ENCODE data around the gene GP9.
A peak's percentile ranks its signal among the peaks of the same experiment; 100 is the strongest.
"Not testable (repeated sequence)": the region's sequence is repeated elsewhere in the genome, so short reads cannot be mapped to it uniquely, and the experiment has no call there.

Gene GP9

DNA sequence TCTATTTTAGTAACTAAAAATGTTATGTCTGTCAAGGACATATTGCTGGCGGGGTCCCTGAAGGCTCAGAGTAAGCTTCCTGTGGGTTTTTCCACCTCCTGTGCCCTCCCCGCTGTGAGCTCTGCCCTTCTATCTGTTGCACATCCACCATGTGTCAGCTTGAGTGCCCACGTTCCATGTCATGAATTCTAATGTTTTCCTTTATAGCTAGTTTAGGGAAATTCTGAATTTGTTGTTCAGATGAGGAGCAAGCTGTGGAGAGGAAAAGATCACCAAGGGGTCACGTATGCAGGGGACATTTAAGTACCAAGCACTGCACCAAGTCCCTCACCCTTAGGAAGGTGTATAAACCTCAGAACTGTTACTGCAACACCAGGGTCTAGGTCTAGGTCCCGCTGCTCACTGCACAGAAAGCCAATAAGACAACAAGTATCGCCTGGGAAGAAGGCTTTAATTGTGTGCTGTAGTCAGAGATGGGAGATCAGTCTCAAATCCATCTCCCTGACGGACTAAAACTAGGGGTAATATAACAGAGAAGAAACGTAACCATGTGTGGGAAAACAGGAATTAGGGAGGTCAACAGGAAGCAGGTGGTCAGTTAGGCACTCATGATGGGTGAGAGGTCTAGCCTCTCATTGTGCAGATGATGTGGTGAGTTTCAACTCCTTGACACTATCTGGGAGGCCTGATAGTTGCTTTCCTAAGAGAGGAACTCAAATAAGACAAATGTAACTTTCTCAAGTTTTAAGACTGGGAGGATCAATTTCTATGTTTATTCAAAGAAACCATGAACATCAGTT lies 9.7 kb downstream of the GP9 start:
- DNase-seq (ENCODE audit: low read depth, low spot score) = no peak

DNA sequence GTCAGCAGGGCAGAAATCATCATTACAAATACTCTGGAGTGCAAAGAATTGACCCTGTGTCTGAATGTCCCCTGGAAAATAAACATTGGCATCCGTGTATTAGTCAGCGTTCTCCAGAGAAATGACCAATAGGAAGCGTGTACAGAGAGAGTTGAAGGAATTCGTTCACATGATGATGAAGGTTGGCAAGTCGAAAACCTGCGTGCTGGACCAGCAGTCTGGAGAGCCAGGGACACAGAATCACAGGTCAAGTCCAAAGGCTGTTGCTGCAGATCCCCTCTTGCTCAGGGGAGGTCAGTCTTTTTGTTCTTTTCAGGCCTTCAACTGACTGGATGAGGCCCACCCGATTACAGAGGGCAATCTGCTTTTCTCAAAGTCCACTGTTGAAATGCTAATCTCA lies 16.6 kb downstream of the GP9 start:
- DNase-seq (ENCODE audit: low read depth, low spot score) = no peak

DNA sequence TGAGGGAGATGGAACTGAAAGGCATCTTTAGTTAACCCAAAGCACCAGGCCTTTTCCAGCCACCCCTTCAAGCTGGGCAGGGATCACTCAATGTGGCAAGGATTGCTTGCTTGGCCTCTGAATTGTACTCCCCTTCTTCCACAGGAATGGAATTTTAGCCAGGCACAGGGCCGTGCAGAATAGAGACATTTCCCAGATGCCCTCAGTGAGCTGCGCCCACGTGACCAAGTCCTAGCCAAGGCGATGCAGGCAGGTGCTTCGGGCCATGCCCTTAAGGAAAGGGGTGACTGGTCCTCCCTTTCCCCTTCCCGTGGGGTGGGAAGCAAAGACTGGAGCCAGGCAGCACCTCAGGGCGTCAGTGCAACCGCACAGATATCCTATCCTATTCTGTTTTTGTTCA lies 17.9 kb downstream of the GP9 start:
- no peak for DNase-seq (ENCODE audit: low read depth, low spot score)

DNA sequence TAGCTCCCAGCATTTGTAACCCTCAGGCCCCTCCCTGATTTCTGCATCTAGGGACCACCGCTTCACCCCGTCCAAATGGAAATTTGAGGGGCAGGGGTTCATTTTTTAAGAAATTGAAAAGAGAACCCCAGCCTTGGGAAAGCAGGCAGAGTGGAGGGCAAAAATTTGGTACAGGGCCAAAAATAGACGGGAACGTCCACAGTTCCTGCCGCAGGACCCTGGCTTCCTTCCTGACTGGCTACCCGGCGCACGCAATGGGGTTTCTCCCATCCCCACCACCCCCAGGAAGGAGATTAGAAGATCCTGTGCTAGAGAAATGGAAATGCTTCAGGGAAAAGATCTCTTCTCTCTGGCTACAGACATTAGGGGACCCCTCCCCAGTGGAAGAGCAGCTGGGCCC lies 20.9 kb downstream of the GP9 start:
- DNase-seq (ENCODE audit: low read depth, low spot score) = no peak

DNA sequence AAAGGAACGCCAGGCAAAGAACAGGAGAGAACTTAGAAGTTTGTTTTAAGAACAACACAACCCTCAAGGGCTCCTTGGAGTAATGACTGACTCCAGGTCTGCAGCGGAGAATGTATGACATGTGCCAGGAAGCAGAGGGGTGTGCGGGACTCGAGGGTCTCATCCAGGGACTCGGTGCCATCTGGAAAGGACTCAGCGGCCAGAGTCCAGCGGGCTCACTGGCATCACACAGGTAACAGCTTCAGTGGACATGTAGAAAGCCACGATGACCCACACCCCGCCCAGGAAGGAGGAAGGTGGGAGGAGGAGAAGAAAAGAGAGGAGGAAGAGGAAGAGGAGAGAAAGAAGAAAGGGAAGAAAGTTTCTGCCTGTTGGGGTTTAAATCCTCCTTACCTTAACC lies 21.4 kb downstream of the GP9 start:
- no peak for DNase-seq (ENCODE audit: low read depth, low spot score)

DNA sequence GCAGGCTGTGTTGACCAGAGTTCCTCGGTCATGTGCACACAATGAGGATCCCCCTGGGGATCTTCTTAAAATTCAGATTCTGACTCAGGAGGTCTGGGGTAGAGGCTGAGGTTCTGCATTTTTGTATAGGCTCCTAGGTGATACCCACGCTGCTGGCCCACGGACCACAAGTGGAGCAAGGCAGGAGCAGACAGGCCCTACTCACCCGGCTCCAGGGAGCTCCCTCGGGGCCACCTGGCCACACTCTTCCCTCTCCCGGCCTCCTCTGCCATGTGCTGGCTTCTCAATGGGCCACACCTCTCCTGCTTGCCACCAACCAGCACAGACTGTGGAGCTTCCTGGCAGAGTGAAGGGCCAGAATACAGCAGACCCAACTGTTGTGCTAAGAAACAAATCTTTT lies 23.9 kb downstream of the GP9 start:
- DNase-seq (ENCODE audit: low read depth, low spot score) = no peak

DNA sequence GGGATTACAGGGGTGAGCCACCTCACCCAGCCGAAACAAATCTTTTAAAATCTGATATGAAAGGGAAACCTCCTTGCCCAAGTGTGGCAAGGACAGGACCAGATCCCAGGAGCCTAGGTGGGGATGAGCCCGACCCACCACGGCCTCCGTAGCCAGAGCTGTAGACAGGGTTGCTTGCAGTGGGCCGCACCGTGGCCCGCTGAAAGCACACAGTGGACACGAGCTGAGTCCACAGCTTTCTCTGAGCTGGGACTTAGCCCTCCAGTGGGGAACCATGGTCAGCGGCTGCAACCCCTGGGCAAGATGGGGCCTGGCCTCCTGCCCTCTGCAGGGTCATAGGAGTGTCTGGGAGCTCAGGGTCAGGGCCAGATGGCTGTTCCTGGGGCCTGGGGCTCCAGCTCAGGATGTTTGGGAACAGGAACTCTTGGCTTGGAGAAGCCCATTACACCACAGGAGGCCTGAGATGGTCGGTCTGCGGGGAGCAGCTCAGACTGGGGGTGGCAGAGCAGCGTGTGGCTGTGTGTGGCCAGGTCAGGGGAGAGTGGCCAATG lies 24.7 kb downstream of the GP9 start:
- DNase-seq (ENCODE audit: low read depth, low spot score) = no peak

DNA sequence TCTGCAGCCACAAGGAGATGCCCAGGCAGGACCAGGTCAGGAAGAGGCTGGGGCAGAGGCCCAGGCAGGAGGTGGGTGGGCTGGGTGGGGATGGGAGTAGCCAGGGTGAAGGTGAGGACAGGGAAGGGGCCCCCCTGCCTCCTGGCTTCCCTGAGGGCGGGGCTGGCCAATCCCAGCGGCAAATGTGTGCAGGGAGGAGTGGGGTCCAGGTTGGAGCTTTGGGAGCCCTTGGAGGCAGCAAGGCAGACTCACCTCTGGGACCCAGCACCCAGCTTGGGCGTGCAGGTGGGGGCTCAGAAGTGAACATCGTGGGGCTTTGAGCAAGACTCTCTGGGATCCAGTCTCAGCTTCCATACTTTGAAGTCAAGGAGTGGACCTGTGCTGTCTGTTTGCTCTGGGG lies 25.2 kb downstream of the GP9 start:
- no peak for DNase-seq (ENCODE audit: low read depth, low spot score)

DNA sequence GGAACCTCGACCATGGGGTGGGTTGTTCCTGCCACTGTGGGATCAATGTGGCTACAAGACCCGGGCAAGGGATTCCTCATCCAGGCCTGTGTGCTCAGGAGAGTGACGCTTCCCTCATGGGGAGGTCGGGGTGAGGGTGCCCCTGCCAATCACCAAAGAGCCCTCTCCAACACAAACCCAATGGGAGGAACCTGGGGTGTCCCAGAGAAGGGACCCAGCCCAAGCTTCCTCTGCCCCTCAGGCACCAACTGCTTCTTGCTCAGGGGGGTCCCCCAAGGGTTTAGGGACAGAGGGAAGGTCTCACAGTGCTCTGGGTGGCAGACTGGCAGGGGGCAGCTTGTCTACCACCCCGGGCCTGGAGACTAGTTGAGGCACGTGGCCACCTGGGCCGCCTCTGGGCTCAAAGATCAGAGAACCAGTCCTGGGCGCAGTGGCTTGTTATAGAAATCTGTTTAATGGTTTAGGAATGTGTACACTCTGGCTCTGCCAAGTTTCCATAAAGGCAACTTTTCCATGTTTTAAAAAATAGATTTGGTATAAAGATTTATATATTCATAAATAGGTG lies 26.6 kb downstream of the GP9 start:
- no peak for DNase-seq (ENCODE audit: low read depth, low spot score)

DNA sequence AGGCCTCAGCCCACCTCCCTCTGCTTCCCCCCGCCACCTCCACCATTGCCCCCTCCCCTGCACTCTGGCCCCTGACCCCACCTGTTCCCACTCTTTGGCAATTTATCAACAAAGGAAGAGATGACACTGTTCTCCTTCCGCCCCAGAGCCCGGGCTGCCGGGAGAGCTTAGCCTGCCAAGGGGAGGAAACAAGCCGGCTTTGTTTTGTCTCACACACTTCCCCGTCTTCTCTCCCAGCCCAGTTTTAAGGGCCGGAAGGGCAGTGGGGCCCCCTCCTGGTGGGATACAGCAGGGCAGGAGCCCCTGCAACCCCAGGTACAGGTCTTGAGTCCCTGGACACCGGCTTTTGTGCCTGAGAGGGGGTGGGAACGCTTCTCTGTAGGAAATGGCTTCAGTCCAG lies 27.3 kb downstream of the GP9 start:
- peak; percentile 75 for DNase-seq (ENCODE audit: low read depth, low spot score)

DNA sequence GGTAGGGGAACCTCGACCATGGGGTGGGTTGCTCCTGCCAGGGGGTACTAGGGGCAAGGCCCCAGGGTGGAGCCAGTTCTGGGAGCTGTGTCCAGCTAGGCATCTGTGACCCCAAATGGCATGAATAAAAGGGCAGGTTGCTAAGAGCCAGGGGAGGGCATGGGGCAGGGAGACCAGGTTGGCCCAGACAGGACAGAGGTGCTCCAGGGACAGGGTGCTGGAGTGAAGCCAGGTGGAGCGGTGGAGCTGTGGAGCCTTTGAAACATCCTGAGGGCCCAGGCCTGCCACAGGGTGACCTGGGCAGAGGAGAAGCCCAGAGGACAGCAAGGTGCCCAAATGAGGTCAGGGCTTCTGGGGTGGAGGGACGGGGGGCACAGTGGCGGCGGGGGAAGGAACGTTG lies 27.7 kb downstream of the GP9 start:
- DNase-seq (ENCODE audit: low read depth, low spot score) = not testable (repeated sequence)

DNA sequence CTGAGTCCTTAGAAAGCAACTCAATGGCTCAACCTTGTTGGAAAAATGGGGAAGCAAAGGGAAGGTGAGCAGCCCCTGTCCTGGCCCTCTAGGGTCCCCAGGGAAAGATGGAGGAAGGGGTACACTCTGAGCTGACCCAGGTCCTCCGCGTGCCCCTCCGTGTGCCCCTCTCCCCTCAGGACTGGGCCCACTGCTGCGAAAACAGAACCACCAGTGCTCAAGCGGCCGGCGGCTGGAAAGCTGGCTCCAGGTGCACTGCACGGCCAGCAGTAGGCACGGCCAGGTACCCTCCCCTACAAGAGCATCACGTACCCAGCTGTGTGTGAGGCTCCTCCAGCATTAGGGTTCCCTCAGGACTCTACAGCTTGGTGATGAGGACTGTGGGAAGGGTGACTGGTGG lies 34.7 kb downstream of the GP9 start:
- no peak for DNase-seq (ENCODE audit: low read depth, low spot score)

DNA sequence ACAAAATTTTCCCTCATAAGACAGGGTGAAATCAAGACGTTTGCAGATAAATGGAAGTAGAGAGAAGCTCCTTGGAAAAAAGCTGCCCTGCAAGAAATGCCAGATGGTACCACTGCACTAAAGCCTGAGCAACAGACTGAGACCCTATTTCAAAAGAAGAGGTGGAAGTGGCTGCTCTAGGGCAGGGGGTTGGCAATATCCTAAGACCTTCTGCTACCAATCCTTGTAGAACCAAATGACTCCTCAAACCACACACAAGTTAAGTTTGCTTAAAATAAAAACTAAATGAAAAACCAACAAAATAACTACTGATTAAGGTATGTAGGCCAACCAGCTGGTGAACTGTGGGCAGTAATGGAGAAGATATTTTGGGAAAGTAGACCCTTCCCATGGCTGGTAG lies 39.7 kb downstream of the GP9 start:
- no peak for DNase-seq (ENCODE audit: low read depth, low spot score)

DNA sequence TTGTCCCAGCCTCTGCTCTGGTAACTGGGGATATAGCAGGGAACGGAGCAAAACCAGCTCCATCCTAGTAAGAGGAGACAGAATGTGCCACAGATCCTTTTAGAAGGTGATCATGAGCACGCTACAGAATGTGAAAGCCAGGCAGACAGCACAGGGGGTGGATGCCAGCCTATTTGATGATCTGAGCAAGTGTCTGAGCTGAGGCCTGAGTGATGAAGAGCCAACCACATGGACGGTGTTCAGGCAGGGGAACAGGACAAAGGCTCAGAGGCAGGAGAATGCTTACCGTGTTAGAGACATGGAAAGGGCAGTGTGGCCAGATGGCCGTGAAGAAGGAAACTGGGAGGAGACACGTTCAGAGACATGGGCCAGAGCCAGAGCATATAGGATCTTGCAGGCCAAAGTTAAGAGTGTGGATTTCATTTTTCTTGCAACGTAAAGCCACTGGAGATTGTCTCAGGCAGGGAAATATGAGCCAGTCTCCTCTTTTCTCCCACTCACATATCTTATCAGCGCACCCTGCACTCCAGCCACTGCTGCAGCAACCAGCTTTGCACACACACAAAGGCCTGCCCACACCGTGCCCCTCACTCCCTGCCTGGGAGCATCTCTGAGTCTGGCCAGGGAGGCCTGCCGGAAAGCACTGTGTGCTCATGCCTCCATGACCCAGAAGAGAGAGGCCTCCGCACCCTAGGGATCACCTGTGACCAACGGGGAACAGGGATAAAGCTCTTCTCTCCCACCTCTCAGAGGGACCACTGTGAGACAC lies 41.0 kb downstream of the GP9 start:
- DNase-seq (ENCODE audit: low read depth, low spot score) = no peak

DNA sequence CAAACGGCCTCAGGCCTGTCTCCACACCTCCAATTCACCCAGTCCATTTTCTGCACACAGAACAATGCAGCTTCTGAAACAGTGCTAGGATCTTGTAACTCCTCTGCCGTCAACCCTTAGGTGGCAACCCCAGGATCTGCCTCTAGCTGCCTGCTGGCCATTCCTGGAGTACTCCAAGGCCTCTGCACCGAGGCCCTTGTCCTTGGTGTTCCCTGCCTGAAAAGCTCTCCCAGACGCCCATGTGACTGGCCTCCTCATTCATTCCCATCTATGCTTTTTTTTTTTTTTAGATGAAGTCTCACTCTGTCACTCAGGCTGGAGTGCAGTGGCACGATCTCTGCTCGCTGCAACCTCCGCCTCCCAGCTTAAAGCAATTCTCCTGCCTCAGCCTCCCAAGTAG lies 42.7 kb downstream of the GP9 start:
- DNase-seq (ENCODE audit: low read depth, low spot score) = no peak

DNA sequence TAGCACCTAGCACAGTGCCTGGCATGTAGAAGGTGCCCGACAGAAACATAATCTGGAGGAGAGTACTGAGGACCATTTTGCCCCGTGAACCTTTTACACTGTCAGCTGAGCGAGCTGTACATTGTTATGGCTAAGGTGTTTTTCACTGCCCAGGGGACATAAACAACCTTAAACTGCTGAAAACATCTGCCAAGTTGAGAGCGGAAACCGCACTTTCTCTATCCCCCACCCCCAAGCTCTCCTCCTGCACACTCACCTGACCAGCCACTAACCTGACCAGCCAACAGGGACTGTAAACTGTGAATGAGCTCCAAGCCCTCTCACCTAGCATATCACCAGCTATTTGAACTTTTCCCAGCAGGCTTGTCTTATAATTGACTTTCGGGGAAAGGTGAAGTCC lies 43.5 kb downstream of the GP9 start:
- DNase-seq (ENCODE audit: low read depth, low spot score) = no peak

DNA sequence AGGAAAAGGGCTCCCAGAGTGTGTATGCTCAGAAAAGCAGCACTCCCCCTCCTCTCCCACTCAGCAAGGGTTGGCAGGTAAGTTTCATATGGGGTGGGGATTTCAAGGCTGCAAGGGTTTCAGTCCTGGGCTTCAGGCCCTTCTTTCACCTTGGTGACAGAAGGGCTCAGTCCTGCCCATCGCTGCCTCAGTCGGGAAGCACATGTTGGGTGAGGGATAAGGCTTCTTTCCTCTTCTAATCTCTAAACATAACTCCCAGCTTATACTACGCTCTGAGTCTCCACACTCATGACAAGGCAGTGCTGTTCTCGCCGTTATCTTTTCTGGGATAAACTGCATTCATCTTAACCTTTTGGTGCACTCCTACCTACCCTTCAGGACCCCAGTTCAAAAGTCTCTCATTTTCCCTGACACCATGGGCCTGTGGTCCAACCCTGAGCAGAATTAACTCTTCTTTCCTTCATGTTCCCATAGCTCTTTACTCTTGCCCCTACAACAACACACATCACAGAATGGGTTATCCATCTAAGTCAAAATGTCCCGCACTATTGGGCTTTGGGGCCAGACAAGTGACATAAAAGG lies 44.0 kb downstream of the GP9 start:
- DNase-seq (ENCODE audit: low read depth, low spot score) = no peak

DNA sequence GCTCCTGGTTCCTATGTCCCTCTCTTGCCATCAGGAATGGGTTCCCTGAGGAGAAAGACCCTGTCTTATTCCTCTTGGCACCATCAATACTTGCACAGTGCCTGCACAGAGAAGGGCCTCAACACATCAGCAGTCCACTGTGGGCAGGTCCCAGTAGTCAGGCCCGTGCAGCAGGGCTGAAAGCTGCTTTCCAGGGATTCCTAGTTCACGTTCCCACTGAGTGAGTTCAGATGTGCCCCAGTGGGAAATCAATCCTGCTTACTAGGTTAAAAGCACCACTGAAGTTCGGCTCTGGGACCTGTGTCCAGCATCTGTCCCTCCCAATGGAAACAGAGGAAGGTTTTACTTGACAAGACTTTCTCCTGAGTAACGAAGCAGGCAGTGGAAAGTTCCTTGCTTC lies 45.3 kb downstream of the GP9 start:
- no peak for DNase-seq (ENCODE audit: low read depth, low spot score)

DNA sequence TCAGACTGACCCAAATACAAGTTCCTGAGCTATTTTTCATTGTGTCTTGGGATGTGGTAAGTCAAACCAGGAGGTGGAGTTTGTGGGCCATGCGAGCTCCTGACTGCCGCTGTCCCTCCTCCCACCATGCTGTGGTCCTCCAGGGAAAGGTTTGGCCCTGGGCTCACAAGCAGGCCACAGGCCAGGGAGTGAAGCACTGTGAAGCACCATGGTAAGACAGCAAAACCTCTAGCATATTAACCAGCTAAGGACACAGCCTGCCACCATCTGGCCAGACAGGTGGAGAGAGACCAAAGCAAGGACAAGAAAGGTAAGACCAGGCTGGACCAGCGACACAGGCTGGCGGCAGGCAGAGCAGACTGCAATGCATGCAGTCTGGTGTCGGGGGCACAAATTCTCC lies 45.7 kb downstream of the GP9 start:
- DNase-seq (ENCODE audit: low read depth, low spot score) = peak; percentile 19

DNA sequence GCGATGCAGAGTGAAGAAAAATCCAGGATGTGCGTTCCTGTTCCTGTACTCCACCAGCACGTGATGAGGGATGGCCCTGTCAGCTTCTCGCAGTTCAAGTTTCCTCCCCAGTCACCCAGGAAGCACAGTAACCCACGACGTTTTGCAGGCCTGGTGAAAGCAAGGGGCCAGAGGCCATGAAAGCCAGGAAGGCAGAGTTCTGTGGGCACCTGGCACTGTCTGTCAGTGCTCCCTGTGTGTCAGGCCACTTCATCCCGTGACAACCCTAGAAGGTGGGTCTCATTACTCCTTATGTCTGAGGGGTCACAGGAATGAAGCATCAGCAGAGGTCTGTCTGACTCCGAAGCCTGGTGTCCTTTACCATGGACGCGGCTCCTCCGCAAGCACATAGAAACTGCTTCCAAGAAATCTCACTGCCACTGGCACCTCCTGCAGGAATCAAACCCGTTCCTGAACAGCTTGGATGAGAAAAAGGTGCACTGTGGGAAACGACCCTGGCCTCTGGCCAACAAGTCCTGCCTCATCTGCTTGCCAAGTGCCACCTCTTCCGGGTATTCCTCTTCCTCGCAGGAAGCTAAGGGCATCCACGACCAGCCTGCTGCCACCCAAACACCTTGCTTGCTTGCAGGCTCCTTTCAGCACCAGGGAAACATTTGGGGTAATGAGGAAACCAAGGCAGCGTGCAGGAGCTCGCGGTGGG lies 46.4 kb downstream of the GP9 start:
- no peak for DNase-seq (ENCODE audit: low read depth, low spot score)

DNA sequence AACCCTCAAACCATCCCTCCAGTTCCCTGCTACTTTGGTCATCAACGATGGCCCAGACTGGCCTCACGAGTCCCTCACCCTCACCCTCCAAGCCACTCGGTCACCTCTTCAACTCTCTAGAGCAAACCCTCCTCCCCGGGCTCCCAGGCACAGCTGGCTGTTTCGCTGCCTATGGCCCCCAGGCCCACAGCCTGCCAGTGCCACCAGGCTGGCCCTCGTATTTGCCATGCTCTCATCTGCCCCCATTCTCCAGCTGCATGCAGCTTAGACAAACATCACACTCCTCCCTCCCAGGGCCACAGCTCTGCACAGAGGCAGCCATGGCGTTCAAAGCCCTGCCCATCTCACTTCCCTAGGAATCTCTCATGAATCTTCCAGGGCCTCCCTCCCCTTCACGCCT lies 47.2 kb downstream of the GP9 start:
- no peak for DNase-seq (ENCODE audit: low read depth, low spot score)
